Kidney epithelial cell (primary cell): Measurements from ENCODE around the gene ZNF692. TPM values are rescaled to one million over a fixed set of nuclear protein-coding genes. Genes with fewer than 3 reads are reported as not detected.

Experiments used
- DNase-seq: peaks from one replicate; pipeline ENCODE4 v3.0.0-alpha.2; 2010; ENCODE audit warnings: low read depth
- H3K27me3 ChIP-seq: 2 replicates; pipeline ENCODE4 v1.6.0; 2011; ENCODE audit warnings: low read length; ENCODE audit not compliant: control insufficient read depth, insufficient read depth
- H3K36me3 ChIP-seq: 2 replicates; pipeline ENCODE4 v1.5.1; 2011; ENCODE audit warnings: low read length; ENCODE audit not compliant: control insufficient read depth, insufficient read depth
- H3K4me3 ChIP-seq: 2 replicates; pipeline ENCODE4 v1.5.1; 2011; ENCODE audit warnings: low read depth, mild to moderate bottlenecking, control low read depth, low read length
- total RNA-seq: library from RNA; depleted of rRNA; stranded (reverse); fragments of >200 nt; gene quantifications from 2 replicates; pipeline ENCODE4 v1.2.3, GENCODE V29; 2015
- TF ChIP-seq, protein P1 (sequence below): IDR thresholded peaks from 2 replicates; pipeline ENCODE4 v1.5.1; 2011; ENCODE audit warnings: mild to moderate bottlenecking, moderate library complexity, low read length, control low read depth, inconsistent platforms; ENCODE audit not compliant: insufficient read depth, poor library complexity, severe bottlenecking

Gene ZNF692
- total RNA-seq, 1 donor from 2014 or later = 20.4 TPM

DNA sequence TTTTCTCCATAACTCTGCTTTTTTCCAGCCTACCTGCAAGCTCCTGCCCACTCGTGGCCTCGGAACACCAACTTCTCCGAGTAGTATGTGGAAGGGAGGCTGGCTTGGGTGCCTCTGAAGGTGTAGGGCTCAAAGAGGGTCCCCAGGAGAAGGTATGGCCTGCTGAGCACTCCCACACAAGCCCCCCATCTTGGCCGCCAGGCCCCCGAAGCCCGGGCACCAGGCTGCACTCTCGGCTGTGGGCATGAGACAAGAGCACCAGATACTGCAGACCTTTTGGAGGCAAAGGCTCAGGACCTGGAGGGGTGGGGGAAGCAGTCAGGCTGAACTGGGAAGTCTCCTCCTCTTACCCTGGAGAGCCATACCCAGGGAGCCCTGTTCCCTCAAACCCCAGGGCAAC, 1.7 kb downstream of the ZNF692 start:
- peaks cover 2% of the 10 kb centered on the region for H3K36me3 ChIP-seq
- TF ChIP-seq, protein P1, sequence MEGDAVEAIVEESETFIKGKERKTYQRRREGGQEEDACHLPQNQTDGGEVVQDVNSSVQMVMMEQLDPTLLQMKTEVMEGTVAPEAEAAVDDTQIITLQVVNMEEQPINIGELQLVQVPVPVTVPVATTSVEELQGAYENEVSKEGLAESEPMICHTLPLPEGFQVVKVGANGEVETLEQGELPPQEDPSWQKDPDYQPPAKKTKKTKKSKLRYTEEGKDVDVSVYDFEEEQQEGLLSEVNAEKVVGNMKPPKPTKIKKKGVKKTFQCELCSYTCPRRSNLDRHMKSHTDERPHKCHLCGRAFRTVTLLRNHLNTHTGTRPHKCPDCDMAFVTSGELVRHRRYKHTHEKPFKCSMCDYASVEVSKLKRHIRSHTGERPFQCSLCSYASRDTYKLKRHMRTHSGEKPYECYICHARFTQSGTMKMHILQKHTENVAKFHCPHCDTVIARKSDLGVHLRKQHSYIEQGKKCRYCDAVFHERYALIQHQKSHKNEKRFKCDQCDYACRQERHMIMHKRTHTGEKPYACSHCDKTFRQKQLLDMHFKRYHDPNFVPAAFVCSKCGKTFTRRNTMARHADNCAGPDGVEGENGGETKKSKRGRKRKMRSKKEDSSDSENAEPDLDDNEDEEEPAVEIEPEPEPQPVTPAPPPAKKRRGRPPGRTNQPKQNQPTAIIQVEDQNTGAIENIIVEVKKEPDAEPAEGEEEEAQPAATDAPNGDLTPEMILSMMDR = no peak
- H3K4me3 ChIP-seq = no peak overlapping the region

DNA sequence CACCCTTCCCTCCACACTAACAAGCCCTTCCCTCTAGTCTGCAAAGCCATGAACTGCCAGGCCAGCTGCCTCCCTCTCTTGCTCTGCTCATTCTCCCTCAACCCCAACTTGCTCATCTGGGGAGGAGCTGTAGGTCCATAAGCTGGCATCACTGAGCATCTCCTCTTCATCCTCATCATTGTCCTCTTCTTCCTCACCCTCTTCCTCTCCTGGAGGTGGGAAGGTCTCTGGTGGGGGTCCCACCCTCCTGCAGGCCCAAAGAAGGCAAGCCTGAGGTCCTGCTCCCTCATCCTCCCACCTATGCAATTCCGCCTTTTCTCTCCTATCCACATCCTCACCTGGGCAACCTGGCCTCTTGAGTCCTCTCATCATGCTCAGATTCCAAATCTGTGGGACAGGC, 2.7 kb downstream of the ZNF692 start:
- TF ChIP-seq, protein P1 = no peak
- no peak for DNase-seq
- H3K4me3 ChIP-seq = no peak overlapping the region
- no peaks in the 10 kb centered on the region for H3K27me3 ChIP-seq
- peaks cover 2% of the 10 kb centered on the region for H3K36me3 ChIP-seq

More for the DNA sequence above, 1.7 kb downstream of the ZNF692 start:
- DNase-seq = no peak
- no peaks in the 10 kb centered on the region for H3K27me3 ChIP-seq

DNA sequence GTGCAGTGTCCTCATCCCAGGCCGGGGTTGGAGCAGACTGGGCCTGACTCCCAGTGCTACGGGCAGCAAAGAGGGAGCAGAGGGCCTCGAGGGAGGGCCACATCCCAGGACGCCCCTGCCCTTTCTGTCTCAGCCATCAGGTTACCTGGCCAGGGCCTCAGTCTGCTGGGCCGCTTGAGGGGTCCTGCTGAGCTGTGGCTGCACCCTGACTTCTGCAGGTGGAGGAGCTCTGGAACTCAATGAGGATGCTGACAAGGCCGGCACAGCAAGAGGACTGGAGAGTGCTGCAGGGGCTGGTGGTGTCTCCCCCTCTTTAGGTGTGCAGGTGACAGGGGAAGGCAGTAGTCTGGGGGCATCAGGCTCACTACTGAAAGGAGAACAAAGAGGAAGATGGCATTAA, 3.3 kb downstream of the ZNF692 start:
- Histone ChIP-seq H3K4me3 (no peak overlapping the region), H3K27me3 (no peaks in the 10 kb centered on the region), H3K36me3 (peaks cover 4% of the 10 kb centered on the region)
- no peak for DNase-seq
- TF ChIP-seq, protein P1 = no peak

DNA sequence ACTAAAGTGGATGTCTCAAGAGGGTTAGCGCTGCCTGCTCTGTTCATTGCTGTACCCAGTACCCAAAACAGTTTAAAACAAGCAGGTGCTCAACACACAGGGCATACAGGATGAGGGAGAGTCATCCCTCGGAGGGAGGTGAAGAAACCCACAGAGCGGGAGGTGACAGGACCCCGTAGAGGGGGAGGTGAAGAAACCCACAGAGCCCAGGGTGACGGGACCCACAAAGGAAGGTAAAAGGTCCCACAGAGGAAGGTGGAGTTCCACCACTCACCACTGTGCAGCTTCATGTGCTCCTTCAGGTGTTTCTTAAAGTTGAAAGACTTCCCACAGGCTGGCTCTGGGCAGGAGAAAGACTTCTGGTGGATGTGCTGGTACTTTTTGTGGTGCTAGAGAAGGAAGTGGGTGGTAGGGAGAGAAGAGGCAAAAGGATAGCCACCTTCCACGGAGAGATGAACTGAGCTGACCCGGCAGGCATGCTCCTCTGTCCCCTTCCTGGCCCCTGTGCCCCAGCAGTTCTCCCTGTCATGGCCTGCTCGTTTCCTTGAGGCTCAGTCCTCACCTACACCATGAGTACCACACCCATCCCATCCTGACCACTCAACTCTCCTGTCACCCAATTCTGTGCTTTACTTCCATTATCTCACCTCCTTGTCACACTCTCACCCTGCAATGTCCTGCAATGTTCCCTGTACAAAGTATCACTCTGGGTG, 5.1 kb downstream of the ZNF692 start:
- no peak overlapping the region for H3K4me3 ChIP-seq
- TF ChIP-seq, protein P1 = no peak
- DNase-seq = no peak
- H3K36me3 ChIP-seq = peaks cover 4% of the 10 kb centered on the region
- H3K27me3 ChIP-seq = no peaks in the 10 kb centered on the region

DNA sequence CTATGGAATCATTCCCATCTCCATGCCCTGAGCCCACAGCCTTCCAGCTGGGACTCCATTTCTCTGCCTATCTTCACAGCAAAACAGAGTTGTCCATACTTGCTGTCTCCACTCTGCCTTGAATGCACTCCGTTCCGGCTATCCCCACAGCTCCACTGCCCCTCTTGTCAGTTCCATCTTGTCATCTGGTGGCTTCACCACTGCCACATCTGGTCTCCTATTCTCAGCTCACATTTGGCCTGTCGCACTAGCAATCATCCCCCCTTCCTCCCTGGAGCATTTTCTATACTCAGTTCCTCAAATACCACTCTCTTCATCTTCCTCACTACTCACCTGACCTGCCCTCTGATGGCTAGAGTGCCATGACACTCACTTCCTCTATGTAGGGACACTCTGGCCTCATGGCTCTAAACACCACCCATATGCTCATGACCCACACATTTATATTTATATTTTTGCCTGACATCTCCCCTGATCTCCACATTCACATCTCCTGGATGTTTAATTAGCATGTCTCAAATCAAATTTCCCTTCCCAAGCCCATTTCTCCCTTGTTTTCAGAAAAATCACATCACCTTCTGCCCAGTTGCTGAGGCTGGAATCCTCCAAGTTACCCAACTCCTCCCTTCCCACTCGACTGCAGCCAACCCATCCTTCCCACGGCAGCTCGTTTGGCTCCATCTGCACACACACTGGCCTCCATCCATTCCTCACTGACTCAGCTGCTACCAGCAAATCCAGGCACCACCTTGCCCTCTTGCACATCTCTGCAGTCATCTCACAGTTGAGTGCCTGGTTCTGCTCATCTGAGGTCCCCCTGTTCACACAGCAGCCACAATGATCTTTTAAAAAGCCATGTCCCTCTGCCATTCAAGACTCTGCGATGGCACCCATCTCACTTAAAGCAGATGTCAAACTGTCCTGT, 6.1 kb downstream of the ZNF692 start:
- Histone ChIP-seq H3K4me3 (no peak overlapping the region), H3K36me3 (peaks cover 4% of the 10 kb centered on the region), H3K27me3 (no peaks in the 10 kb centered on the region)
- DNase-seq = no peak
- TF ChIP-seq, protein P1 = no peak
